ENCODE results near the gene LCMT1.
A peak's percentile ranks its signal among the peaks of the same experiment; 100 is the strongest.
"Not testable (repeated sequence)": the region's sequence is repeated elsewhere in the genome, so short reads cannot be mapped to it uniquely, and the experiment has no call there.

The LCMT1 gene

GRCh38 chr16:25111403-25112166 lies at the start of gene LCMT1:
TSS of gene LCMT1 (plus strand) at chr16:25111742. CDS start at chr16:25111884, 142 bp downstream.
- DNase-seq = peak; percentile 91

DNA sequence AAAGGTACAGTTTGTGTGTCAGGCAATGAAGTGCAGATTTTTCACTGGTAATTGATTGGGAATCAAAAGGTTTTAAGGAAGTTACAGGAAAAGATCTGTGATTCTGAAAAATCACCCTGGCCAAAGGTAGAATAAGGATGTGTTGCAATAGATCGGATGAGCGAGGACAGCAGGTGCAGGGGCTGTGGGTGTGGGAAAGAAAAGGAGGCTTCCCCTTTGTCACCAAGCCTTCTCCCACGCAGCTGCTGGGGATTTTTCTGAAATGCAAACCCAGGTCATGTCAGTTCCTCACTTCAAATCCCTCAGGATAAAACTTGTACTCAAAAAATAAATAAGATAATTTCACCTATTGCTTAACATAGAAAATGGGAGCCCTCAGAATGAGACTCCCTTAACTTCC lies 48.4 kb upstream of the LCMT1 start:
- no peak for DNase-seq

- DNase-seq = no peak
Observed at GRCh38 chr16:25063865-25064264, 47.7 kb upstream of the LCMT1 start.

GRCh38 chr16:25064281-25064680 lies 47.3 kb upstream of the LCMT1 start:
- not testable (repeated sequence) for DNase-seq

DNA sequence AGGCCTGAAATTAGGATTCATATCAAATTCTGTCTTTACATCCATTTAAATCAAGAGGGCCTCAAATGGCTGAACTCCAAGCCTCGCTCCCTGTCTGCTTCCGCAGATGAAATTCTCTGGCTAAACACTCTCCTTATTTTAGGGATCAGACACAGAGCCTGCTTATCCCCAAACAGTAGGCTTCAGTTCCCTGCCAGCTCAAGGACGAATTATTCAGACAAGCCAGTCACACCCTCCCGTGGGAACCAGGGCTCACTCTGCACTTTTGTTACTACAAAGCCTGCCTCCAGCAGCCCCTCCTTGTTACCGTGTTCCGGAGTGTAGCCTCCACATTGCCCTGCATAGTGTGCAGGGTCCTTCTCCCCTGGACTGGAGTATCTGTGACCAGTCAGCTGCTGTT lies 46.6 kb upstream of the LCMT1 start:
- no peak for DNase-seq

DNA sequence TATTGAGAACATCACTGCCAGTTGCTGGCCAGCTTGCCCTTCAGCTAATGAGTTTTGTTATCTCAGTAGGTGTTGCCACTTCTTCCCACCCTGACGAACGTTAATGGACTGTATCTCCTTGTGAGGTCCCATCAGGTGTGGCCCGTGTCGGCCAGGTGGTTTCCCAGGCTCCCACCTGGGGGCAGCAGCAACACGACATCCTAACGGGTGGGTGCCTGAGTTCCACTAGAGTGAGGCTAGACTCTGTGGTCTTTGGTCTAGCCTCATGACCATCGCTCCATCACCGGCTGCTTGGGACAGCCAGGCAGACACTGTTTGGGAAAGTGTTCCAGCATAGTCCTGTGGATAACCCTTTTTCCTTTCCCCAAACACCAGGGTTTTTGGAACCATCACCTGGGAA lies 45.6 kb upstream of the LCMT1 start:
- DNase-seq = no peak

DNA sequence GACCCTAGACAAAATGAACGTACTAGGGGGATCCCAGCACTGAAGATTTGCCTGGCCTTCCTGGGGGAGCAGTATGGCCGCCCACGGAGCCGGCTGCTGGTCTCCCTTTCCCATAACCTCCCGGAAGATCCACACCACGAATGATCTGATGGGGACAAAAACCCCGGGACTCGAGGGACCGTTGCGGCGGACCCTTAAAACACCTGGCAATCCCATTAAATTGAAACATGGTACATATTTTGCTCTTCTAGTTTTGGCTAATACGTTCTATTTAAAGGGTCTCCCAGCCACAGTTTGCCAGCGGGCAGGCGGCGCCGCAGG lies 45.2 kb upstream of the LCMT1 start:
- no peak for DNase-seq

DNA sequence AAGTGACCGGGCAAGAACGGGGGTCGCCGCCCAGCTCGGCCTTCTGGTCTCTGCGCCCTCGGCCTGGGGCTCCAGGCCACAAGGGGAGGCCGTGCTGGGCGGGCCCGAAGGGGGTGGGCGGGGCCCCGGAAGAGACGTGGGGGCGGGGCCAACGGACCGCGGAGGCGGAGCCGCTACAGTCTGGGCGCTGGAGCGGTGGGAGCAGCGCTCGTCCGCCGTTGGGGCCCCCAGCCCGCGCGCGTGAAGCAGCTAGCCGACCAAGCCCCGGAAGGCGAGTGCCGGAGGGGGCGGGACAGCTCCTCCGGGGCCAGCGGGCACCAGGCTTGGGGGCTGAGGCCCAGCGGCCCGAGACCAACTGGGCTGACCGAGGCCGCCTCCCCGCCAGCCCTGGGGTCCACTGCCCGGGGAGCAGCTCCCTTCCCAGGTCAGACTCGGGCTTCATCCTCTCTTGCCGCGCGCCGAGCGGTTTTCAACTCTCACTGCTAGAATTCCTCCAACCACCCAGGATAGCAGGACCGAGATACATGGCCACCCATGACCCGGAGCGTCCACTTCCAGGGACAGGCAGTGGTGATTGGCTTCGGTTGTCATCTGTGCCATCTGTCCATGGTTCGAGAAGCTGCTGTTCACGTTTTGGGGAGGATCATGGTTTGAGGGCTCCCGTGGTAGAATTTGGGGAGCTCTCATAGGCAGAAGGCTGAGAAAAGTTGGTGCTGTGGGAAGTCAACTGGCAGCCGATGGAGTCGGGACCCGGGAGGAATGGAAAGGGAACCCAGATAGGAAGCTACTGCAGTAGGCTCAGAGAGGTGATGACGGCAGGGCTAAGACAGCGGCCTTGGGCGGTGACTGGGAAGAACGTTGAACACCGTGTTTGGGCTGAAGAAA lies 44.6 kb upstream of the LCMT1 start:
- peak; percentile 4 for DNase-seq

GRCh38 chr16:25073854-25074253 lies 37.7 kb upstream of the LCMT1 start:
- DNase-seq = no peak

DNA sequence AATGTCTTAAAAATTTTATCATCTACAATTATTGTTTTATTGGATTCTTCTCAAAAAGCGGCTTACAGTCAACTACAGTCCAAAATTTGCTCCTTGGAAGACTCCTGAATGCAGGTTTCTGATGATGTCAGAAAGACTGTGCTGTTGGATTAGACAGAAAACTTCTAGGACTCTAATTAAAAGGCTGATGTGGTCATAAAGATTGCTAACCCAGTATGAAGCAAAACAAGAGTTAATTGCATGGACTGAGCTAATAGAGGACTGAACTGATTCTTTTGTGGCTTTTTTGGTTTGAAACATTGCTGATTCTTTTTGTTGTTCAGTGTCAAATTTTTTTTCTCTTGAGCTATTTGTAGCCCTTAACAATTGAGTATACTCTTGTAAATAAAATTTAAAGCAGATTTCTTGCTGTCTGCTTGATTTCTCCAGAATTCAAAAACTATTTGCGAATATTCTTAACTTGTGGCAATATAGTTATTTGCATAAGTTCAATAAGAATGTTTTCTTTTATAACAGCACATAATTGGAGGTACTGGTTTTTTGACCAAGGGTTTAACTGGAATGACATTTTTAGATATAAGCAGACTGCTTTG lies 33.1 kb upstream of the LCMT1 start:
- no peak for DNase-seq

GRCh38 chr16:25079637-25080378 lies 31.7 kb upstream of the LCMT1 start:
- no peak for DNase-seq

DNA sequence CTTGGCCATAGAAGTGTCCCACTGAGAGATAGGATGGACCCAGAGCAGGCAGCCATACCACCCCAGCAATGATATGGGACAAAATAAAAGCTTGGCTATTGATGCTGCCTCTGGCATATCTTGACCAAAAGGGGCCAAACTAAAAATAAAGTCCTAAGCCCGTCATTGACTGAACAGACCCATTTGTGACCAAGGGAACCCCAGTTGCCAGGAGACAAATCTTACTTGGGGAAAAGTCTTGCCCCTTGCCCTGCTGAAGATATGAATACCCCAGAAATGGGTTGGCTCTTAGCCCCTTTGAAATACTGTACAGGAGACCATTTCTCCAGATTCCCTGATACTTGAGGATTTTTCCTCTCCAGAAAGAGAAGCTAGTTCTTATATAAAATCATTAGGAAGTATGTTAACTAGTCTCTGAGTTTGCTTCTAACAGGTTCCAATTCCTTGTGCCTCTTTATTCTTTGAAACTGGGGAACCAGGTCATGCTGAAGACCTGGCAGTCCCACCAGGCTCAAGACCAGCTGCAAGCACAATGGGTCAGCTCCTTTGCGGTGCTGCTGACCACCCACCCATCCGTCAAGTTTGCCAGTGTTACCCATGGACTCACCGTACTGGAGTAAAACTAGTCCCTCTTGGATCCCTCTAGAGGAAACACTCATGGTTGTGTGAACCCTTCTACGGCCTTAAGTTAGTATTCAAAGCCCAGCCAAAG lies 31.0 kb upstream of the LCMT1 start:
- DNase-seq = no peak

DNA sequence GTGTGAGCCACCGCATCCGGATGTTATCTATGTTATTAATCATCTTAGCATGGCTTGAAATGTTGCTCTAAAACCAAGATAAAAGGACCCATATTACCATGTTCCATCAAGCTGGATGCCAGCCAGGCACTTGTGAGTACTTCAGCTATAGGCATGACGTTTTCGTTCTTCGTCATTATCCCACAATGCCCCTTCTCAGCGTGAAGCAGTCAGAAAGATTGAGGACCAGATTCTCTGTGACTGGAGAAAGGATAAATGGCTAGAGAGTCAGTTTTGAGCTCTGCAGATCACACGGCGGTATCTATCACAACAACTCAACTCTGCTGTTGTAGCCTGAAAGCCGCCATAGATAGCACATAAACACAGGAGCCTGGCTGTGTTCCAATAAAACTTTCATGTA lies 29.8 kb upstream of the LCMT1 start:
- DNase-seq = no peak

- DNase-seq = no peak
Observed at GRCh38 chr16:25083065-25083464, 28.5 kb upstream of the LCMT1 start.

DNA sequence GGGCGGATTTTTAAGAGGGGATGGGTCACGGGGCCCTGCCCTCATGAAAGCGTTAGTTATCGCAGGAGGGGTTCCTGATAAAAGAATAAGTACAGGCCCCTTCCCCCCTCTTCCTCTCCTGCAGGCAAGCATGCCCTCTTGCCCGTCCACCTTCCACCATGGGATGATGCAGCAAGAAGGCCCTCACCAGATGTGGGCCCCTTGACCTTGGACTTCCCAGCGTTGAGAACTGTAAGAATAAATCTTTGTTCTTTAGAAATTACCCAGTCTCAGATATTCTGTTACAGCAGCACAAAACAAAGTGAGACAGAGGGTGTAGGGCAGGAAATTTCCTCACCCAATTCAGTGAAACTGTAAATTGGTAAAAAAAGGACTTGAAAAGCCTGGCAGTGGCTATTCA lies 27.8 kb upstream of the LCMT1 start:
- DNase-seq = no peak

DNA sequence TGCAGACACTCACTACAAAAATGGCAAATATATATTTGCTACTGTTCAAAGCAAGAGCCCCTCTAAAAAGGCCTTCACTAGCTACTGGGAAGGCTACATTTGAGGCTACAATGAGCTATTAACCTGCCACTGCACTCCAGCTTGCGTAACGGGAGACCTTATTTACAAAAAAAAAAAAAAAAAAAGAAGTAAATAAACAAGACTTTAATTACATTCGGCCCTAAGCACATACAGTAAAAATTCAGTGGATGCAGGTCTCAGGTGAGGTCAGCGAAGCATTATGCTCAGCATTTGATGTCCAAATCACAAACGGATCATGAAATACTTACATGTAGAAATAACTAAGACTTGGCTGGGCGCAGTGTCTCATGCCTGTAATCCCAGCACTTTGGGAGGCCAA lies 26.7 kb upstream of the LCMT1 start:
- DNase-seq = no peak

GRCh38 chr16:25087761-25088160 lies 23.8 kb upstream of the LCMT1 start:
- no peak for DNase-seq

DNA sequence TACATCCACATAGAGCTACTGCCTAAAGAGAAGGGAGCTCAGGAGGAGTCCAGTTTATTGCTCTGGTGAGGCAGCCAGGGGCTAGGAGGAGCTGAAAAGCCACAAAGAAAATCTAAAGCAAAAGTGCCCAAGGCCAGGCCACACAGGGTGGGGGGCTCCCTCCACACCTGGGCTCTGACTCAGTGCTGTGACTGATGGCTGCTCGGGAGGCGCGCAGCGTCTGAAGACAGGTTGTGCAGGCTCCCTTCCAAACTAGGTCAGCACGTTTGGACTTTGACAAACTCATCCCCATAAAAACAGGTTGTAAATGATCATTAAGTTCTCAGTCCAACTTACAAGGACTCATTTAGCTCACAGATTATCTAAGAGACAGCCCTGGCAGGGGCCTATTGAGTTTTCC lies 22.2 kb upstream of the LCMT1 start:
- DNase-seq = no peak

- DNase-seq = no peak
Observed at GRCh38 chr16:25092441-25092840, 19.1 kb upstream of the LCMT1 start.

DNA sequence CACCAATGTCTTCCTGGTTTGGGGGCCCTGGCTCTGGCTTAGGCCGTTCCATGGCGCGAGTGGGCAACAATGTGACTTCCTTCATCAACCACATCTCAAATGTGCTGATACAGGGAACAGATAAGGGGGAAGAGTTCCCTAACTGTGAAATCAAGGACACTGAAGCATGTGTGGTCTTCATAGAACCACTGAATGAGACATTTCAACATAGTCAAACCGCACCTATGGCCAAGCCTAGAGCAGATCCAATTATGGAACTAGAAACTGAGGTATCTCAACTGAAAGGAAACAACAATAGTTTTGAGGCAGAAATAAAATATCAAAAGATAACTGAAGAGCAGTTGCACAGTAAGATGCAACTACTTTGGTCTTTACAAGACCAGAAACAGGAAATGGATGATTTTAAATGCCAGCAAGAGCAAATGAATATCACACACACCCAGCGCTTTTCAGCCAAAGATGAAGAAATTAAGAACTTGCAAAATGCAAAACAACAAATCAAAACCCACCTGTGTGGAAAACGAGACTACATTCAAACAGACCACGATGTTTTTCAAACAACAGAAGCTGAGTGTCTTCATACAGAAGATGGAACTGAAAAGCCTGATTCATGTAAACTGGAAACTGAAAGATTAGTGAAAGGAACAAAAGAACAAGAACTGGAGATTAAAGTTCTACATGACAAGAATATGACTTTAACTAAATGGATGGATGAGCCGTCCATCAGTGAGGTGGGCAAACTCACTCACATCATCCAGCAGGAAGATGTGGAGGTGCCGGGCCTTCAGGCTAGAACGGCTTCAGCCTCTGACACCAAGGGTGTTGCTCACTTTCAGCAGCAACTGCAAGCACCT lies 18.1 kb upstream of the LCMT1 start:
- DNase-seq = no peak

DNA sequence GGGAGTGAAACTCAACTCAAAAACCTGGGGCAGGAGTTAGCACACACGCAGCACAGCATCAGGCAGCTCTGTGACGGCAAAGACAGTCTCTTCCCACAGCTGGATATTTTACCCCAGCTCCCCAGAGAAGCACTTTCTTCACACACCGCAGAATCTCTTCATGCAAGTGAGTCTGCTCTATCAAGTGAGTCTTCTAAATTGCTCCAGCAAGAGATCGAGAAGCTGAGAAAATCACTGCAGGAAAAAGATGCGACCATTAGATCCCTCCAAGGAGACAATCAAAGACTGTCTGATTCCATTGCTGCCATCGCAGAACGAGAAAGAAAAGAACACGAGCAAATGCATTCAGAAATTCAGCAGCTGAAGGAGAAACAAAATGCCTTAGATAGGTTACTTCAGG lies 16.9 kb upstream of the LCMT1 start:
- DNase-seq = no peak

GRCh38 chr16:25095636-25096035 lies 15.9 kb upstream of the LCMT1 start:
- DNase-seq = no peak

Data from NCI-H446 treated with DMSO at 0.1 percent for 48 hours (cell line).